IPS-20b (cell line): ENCODE measurements around the gene GANAB.
"Not testable (repeated sequence)": the region's sequence is repeated elsewhere in the genome, so short reads cannot be mapped to it uniquely, and the experiment has no call there.

ENCODE experiments used
- H3K27ac ChIP-seq: one replicate; pipeline ENCODE4 v1.5.1; 2013; ENCODE audit warnings: low read length
- H3K27me3 ChIP-seq: 2 replicates; pipeline ENCODE4 v1.6.1; 2013; ENCODE audit warnings: mild to moderate bottlenecking, low read length, inconsistent platforms; ENCODE audit not compliant: insufficient read depth
- H3K36me3 ChIP-seq: 2 replicates; pipeline ENCODE4 v1.6.1; 2013; ENCODE audit warnings: low read depth, mild to moderate bottlenecking, inconsistent platforms, low read length, moderate library complexity; ENCODE audit not compliant: insufficient read depth
- H3K4me1 ChIP-seq: 2 replicates; pipeline ENCODE4 v1.6.1; 2013; ENCODE audit warnings: mild to moderate bottlenecking, control low read depth, inconsistent platforms, low read length, moderate library complexity; ENCODE audit not compliant: insufficient read depth
- H3K4me3 ChIP-seq: 2 replicates; pipeline ENCODE4 v1.5.1; 2013; ENCODE audit warnings: mild to moderate bottlenecking, low read length, inconsistent platforms
- H3K9ac ChIP-seq: 2 replicates; pipeline ENCODE4 v1.6.1; 2013; ENCODE audit warnings: low read depth, mild to moderate bottlenecking, inconsistent platforms, low read length, moderate library complexity
- H3K9me3 ChIP-seq: 2 replicates; pipeline ENCODE4 v1.6.1; 2013; ENCODE audit warnings: mild to moderate bottlenecking, low read depth, low read length, inconsistent platforms; ENCODE audit not compliant: insufficient read depth

The GANAB gene

DNA sequence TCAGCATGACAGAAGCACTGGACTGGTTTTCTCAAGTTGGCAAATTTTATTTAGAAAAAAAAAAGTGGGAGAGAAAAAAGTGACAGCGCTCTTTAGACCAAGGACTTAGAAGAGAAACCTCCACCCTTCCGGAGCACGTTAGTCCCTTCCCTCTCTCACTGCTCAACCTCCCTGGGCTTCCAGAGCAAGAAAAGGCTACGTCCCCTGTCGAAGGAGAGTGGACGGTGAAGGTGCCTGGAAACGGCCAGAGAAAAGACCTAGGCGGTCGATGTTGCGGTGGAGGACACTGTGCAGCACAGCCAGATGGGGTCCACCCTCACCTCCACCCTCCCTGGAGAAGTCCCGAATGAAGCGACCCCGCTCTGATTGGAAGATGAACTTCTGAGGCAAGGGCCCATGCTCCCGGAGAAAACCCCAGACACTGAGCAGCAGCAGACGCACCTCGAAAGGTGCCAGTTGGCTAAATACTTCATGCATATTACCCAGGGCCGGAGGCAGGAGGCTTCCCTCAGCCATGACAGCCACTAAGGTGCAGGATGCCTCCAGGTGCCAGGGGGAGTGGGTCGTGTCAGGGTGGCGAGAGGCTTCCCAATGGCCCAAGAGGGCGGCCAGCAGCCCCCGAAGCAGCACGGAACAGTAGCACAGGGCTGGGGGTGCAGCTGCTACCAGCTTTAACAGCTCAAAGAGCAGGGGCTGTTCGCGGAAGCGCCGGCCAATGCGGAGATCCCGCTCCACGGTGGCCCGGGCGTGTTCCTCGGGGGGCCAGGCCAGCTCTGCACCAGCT, 604 bp upstream of the GANAB start:
- H3K4me1 ChIP-seq: no peaks in the 10 kb centered on the region; the same call in 1 of the 2 replicates
- no peak overlapping the region for H3K27ac ChIP-seq
- H3K27me3 ChIP-seq: no peaks in the 10 kb centered on the region
- H3K9me3 ChIP-seq: no peaks in the 10 kb centered on the region
- peaks cover 46% of the 10 kb centered on the region for H3K36me3 ChIP-seq
- no peak overlapping the region for H3K9ac ChIP-seq
- peak overlapping the region; percentile 44; the same call in 1 of the 2 replicates for H3K4me3 ChIP-seq

DNA sequence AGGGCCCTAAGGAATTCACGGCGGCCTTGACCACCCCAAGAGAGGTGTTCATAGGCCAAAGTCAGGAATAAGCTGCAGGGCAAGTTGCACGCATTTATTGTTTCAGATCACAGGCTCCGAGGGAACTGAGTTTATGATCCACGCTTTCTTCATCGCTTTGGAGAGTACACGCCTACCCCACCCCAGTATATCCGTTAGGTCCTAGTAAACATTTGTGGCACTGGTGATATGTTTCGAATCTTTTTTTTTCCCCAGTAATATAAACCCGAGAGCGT, 805 bp downstream of the GANAB start:
- Histone ChIP-seq H3K9ac (peak overlapping the region; percentile 100), H3K9me3 (no peaks in the 10 kb centered on the region), H3K4me1 (no peaks in the 10 kb centered on the region; the same call in 1 of the 2 replicates), H3K27me3 (no peaks in the 10 kb centered on the region), H3K4me3 (peak overlapping the region; percentile 100), H3K27ac (peak overlapping the region; percentile 72), H3K36me3 (peaks cover 46% of the 10 kb centered on the region)

DNA sequence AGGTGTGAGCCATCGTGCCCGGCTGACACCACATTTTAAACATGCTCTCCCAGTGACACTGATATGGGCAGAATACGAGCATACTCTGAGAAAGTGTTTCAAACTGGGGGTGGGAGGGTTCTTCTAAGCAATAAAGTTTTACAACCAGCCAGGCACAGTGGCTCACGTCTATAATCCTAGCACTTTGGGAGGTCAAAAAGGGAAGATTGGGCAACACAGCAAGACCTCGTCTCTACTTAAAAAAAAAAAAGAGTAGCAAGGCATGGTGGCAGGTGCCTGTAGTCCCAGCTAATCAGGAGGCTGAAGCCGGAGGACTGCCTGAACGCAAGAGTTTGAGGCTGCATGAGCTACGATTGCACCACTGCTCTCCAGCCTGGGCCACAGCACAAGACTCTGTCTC, 2.2 kb downstream of the GANAB start:
- H3K4me1 ChIP-seq: no peaks in the 10 kb centered on the region; the same call in 1 of the 2 replicates
- H3K27ac ChIP-seq: no peak overlapping the region
- peaks cover 45% of the 10 kb centered on the region for H3K36me3 ChIP-seq
- H3K27me3 ChIP-seq: no peaks in the 10 kb centered on the region
- no peaks in the 10 kb centered on the region for H3K9me3 ChIP-seq
- H3K9ac ChIP-seq: no peak overlapping the region
- no peak overlapping the region for H3K4me3 ChIP-seq

DNA sequence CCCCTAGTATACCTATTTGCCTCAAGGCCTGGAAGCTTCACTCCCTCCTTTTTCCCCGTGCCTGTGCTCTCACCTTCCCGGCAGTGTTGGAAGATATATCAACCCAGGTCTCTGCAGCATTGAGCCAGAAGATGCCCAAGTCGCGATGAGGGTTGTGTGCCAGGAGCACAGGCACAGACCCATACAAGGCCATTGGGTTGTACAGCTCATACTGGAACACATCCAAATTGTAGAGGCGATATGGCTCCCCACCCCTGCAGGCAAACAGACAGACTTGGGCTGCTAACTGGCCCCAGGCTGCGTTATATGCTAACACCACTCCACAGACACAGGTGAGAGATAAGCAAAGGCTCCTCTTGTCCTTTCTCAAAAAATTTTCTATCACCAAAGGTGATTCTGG, 13.9 kb downstream of the GANAB start:
- H3K4me3 ChIP-seq: no peak overlapping the region
- H3K27me3 ChIP-seq: no peaks in the 10 kb centered on the region
- no peak overlapping the region for H3K27ac ChIP-seq
- peaks cover 99% of the 10 kb centered on the region for H3K36me3 ChIP-seq
- H3K9me3 ChIP-seq: no peaks in the 10 kb centered on the region
- no peak overlapping the region for H3K9ac ChIP-seq
- H3K4me1 ChIP-seq: no peaks in the 10 kb centered on the region

- Histone ChIP-seq H3K9me3 (no peaks in the 10 kb centered on the region), H3K27me3 (no peaks in the 10 kb centered on the region), H3K4me3 (no peak overlapping the region), H3K27ac (no peak overlapping the region), H3K9ac (no peak overlapping the region), H3K4me1 (no peaks in the 10 kb centered on the region), H3K36me3 (peaks cover 83% of the 10 kb centered on the region)
These were observed 18.7 kb downstream of the GANAB start for GRCh38 chr11:62627713-62628112.

- H3K4me1 ChIP-seq: peaks cover 5% of the 10 kb centered on the region; the same call in 1 of the 2 replicates
- H3K9ac ChIP-seq: peak overlapping the region; percentile 71; the same call in 1 of the 2 replicates
- H3K4me3 ChIP-seq: peak overlapping the region; percentile 59
- H3K27me3 ChIP-seq: no peaks in the 10 kb centered on the region
- H3K36me3 ChIP-seq: peaks cover 32% of the 10 kb centered on the region
- H3K9me3 ChIP-seq: no peaks in the 10 kb centered on the region
- no peak overlapping the region for H3K27ac ChIP-seq
These were observed 23.8 kb downstream of the GANAB start for GRCh38 chr11:62622476-62623089.

- Histone ChIP-seq H3K4me1 (peaks cover 5% of the 10 kb centered on the region; the same call in 1 of the 2 replicates), H3K27ac (peak within 1 kb of the TSS; percentile 12), H3K4me3 (peak within 1 kb of the TSS; percentile 95), H3K36me3 (peaks cover 24% of the 10 kb centered on the region), H3K9me3 (no peaks in the 10 kb centered on the region), H3K27me3 (no peaks in the 10 kb centered on the region), H3K9ac (peak within 1 kb of the TSS; percentile 92)
These were observed 24.6 kb downstream of the GANAB start, which contains the start of gene B3GAT3 for GRCh38 chr11:62621567-62622470. TSS of gene B3GAT3 (minus strand) at chr11:62621986. CDS start at chr11:62621947, 39 bp downstream.

GRCh38 chr11:62621027-62621566, 25.3 kb downstream of the GANAB start:
- Histone ChIP-seq H3K9ac (peak overlapping the region; percentile 92), H3K4me3 (peak overlapping the region; percentile 95), H3K27me3 (no peaks in the 10 kb centered on the region), H3K36me3 (peaks cover 17% of the 10 kb centered on the region), H3K4me1 (peaks cover 5% of the 10 kb centered on the region; the same call in 1 of the 2 replicates), H3K9me3 (no peaks in the 10 kb centered on the region), H3K27ac (peak overlapping the region; percentile 12)

DNA sequence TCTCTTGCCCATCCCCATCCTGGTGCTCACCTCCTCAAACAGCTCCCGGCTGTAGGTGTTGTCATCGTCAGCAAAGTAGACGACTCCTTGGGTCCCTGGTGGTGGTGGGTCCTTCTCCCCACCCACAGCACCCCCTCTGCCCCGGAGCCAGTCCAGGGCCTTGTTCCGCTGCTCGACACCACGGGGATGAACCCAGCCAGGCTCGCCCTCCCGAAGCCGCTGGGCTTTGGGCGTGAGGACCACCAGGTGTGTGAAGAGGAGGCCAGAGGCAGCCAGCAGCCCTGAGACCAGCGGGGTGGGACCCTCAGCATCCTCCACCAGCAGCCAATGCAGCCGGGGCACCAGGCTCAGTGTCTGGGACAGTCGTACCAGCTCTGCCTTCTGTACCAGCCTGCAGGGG, 29.5 kb downstream of the GANAB start:
- H3K27me3 ChIP-seq, H3K9ac ChIP-seq, H3K4me3 ChIP-seq, H3K9me3 ChIP-seq, H3K4me1 ChIP-seq, H3K36me3 ChIP-seq, H3K27ac ChIP-seq: not testable (repeated sequence)

GRCh38 chr11:62615521-62615920, 30.9 kb downstream of the GANAB start:
- H3K27me3 ChIP-seq: peaks cover 13% of the 10 kb centered on the region
- no peaks in the 10 kb centered on the region; the same call in 1 of the 2 replicates for H3K4me1 ChIP-seq
- H3K27ac ChIP-seq: no peak overlapping the region
- H3K36me3 ChIP-seq: no peaks in the 10 kb centered on the region; the same call in 1 of the 2 replicates
- H3K9me3 ChIP-seq: no peaks in the 10 kb centered on the region
- H3K4me3 ChIP-seq: no peak overlapping the region
- no peak overlapping the region for H3K9ac ChIP-seq

DNA sequence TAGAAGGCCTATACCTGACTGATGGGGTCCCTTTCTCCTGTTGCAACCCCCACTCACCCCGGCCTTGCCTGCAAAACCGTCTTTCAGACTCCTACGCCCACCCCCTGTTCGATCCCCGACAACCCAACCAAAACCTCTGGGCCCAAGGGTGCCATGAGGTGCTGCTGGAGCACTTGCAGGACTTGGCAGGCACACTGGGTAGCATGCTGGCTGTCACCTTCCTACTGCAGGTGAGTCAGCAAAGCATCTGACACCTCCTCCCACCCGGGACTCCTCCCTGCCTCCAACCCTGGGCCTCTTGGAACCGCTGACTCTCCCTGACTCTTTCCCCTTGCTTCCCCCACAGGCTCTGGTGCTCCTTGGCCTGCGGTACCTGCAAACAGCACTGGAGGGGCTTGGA, 32.1 kb downstream of the GANAB start:
- Histone ChIP-seq H3K27me3 (peaks cover 13% of the 10 kb centered on the region), H3K27ac (no peak overlapping the region), H3K4me3 (no peak overlapping the region)

More for the DNA sequence above, 32.1 kb downstream of the GANAB start:
- H3K9ac ChIP-seq: no peak overlapping the region
- no peaks in the 10 kb centered on the region; the same call in 1 of the 2 replicates for H3K36me3 ChIP-seq
- H3K4me1 ChIP-seq: no peaks in the 10 kb centered on the region; the same call in 1 of the 2 replicates
- H3K9me3 ChIP-seq: no peaks in the 10 kb centered on the region
